ENCODE data around the gene COBL.

- TF ChIP-seq, protein P1, sequence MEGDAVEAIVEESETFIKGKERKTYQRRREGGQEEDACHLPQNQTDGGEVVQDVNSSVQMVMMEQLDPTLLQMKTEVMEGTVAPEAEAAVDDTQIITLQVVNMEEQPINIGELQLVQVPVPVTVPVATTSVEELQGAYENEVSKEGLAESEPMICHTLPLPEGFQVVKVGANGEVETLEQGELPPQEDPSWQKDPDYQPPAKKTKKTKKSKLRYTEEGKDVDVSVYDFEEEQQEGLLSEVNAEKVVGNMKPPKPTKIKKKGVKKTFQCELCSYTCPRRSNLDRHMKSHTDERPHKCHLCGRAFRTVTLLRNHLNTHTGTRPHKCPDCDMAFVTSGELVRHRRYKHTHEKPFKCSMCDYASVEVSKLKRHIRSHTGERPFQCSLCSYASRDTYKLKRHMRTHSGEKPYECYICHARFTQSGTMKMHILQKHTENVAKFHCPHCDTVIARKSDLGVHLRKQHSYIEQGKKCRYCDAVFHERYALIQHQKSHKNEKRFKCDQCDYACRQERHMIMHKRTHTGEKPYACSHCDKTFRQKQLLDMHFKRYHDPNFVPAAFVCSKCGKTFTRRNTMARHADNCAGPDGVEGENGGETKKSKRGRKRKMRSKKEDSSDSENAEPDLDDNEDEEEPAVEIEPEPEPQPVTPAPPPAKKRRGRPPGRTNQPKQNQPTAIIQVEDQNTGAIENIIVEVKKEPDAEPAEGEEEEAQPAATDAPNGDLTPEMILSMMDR (optimal IDR thresholded peaks at IDR 0.05 in 1 of 3, IDR thresholded peaks at IDR 0.05 in 1 of 3, conservative IDR thresholded peaks at IDR 0.05 in 1 of 3; ENCODE audit: extremely low read depth in 1 of 3, insufficient read depth in 2 of 3, low read length in 3 of 3): no peak
- TF ChIP-seq EZH2 (IDR thresholded peaks at IDR 0.05; ENCODE audit: low read length): no peak
Observed at GRCh38 chr7:51011710-51012350, 304.8 kb downstream of the COBL start.
